Epithelial cell of proximal tubule (primary cell): ENCODE data around the gene ZNRF2. TPM values are rescaled to one million over a fixed set of nuclear protein-coding genes. Genes with fewer than 3 reads are reported as not detected.
"Not testable (repeated sequence)": the region's sequence is repeated elsewhere in the genome, so short reads cannot be mapped to it uniquely, and the experiment has no call there.

ENCODE experiments used
- DNase-seq: peaks from one replicate; pipeline ENCODE4 v3.0.0-alpha.2; 2011; ENCODE audit warnings: low read depth
- H3K4me3 ChIP-seq: 2 replicates; pipeline ENCODE4 v1.5.1; 2011; ENCODE audit warnings: low read depth, mild to moderate bottlenecking, low read length
- CTCF ChIP-seq: conservative IDR thresholded peaks from 2 replicates; pipeline ENCODE4 v1.5.1; 2012; ENCODE audit warnings: low read depth, mild to moderate bottlenecking, low read length
- total RNA-seq: library from RNA; depleted of rRNA; stranded (reverse); fragments of >200 nt; gene quantifications from 2 replicates; pipeline ENCODE4 v1.2.3, GENCODE V29; 2015

The ZNRF2 gene
- total RNA-seq, 1 donor from 2014 or later = 16.5 TPM

DNA sequence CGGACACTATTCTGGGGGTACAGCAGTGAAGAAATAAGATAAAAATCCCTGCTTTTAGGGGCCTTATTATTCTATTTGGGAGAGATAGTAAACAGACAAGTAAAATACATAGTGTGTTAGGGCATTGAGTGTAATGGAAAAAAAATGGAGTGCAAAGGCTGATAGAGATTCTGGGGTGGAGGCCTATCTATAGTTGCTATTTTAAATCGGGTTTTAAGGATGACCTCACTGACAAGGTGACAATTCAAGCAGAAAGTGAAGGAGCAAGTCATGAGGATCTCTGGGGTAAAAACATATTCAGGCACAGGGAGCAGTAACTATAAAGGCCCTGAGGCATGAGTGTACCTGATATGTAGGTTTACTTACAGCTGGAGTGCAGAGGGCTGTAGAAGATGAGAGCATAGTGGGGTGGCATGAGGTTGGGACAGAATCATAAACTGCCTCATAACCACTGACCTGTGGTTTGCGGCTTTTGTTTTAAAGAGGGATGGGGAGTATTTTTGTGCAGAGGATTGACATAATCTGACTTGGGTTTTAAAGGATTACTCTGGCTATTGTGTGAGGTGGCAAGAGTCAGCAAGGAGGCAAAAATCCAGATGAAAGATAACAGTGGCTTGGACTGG is 8.1 kb downstream of the ZNRF2 start:
- not testable (repeated sequence) for DNase-seq

GRCh38 chr7:30296304-30296703 is 11.9 kb downstream of the ZNRF2 start:
- not testable (repeated sequence) for DNase-seq, H3K4me3 ChIP-seq

More for the DNA sequence above, 8.1 kb downstream of the ZNRF2 start:
- not testable (repeated sequence) for H3K4me3 ChIP-seq

GRCh38 chr7:30297499-30297898 is 13.1 kb downstream of the ZNRF2 start:
- DNase-seq, H3K4me3 ChIP-seq: not testable (repeated sequence)

DNA sequence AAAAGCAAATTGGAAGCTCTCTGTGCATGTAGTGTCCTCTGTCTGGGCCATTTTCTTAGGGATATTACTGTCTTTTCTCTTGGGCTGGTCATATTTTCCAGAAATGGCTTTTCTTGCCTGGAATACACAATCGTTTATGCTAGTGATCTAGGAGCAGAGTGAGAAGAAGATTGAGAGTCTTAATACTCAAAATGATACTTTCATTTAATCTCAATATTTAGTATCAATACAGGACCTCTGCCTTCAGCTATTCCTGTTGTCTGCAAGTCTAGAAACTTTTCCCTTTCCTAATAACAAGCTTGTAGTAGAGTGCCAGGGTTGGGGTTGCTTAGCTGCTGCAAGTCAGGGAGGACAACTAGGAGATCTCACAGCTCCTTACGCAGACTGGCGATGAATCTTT is 14.0 kb downstream of the ZNRF2 start:
- not testable (repeated sequence) for DNase-seq, H3K4me3 ChIP-seq

DNA sequence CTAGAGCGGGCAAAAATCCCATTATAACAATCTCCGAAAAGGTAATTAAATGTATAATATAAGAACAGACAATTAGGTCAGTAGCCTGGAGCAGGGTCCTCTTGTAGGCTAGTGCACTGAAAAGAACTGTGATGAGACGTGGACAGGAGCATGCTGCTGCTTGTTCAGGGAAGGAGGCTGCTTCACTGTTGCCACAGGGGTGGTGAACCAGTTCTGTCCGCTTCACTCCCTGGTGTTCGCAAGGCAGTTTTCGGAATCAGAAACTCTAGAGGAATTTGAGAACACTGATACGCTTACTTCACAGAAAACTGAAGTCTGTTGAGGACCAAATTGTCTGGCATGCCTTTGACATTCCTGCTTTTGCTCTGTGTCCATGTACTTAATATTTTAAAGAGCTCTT is 17.4 kb downstream of the ZNRF2 start:
- H3K4me3 ChIP-seq = no peak overlapping the region
- DNase-seq = no peak
- TF ChIP-seq CTCF = no peak

GRCh38 chr7:30302656-30303311 is 18.4 kb downstream of the ZNRF2 start:
- no peak for DNase-seq
- TF ChIP-seq CTCF = no peak
- no peak overlapping the region for H3K4me3 ChIP-seq

GRCh38 chr7:30303312-30304039 is 19.1 kb downstream of the ZNRF2 start:
- no peak for TF ChIP-seq CTCF
- no peak overlapping the region for H3K4me3 ChIP-seq

DNA sequence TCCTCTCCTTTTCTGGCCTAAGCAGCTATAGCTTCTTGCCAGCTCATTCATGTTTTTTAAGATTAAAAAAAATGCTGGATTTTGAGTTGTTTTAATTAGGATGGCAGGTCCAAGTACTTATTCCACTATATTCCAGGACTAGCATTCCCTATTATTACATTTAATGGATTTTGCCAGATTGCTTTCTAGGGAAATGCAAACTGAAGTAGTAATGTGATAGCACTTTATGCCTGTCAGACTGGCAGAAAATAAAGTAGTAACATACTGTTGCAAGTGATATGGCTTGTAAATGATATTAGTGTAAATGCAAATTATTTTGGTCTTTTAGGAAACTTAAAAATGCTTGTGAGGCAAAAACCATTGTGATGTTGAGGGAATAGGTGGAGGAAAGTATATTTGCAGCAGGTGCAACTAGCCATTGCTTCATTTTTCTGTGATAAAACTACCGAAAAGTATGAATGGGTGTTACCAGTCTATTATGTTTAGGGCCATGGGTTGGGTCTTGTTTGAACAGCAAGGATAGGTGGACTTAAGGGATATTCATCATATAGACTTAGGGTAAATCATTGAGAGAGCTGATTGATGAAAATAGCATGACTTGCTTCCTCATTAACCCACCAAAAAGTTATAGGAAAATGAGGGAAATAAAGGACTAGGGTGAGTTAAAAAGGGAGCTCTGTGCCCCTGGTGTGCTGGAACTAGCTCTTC is 19.9 kb downstream of the ZNRF2 start:
- no peak overlapping the region for H3K4me3 ChIP-seq
- no peak for TF ChIP-seq CTCF
- no peak for DNase-seq

More at GRCh38 chr7:30303312-30304039, 19.1 kb downstream of the ZNRF2 start:
- DNase-seq = no peak

- no peak for TF ChIP-seq CTCF
- no peak for DNase-seq
Observed at GRCh38 chr7:30306976-30307375, 22.6 kb downstream of the ZNRF2 start.

More at GRCh38 chr7:30306976-30307375, 22.6 kb downstream of the ZNRF2 start:
- no peak overlapping the region for H3K4me3 ChIP-seq
